Small intestine (tissue), 7 donors: ENCODE results near the gene USP43. TPM values are rescaled to one million over a fixed set of nuclear protein-coding genes. Genes with fewer than 3 reads are reported as not detected.
A peak's percentile ranks its signal among the peaks of the same experiment; 100 is the strongest.

ENCODE experiments used
- DNase-seq, 2 donors: peaks; one replicate each; pipeline versions ENCODE4 v3.0.0 to v3.0.0-alpha.2; 2013
- FAIRE-seq: peaks from 2 replicates; lab custom pipeline; 2012; peaks lifted over from hg19 to GRCh38; lab: Jason Lieb, UNC
- H3K27ac ChIP-seq, 3 donors: one replicate each; pipeline ENCODE4 v1.5.1; 2013; ENCODE audit warnings: low read length in 2 of 3, mild to moderate bottlenecking in 2 of 3, control low read depth in 1 of 3, inconsistent platforms in 1 of 3, low read depth in 1 of 3, moderate library complexity in 1 of 3
- H3K27me3 ChIP-seq, 3 donors: one replicate each; pipeline ENCODE4 v1.6.1; 2013; ENCODE audit warnings: low read length in 3 of 3, inconsistent platforms in 1 of 3; ENCODE audit not compliant: control insufficient read depth in 3 of 3, insufficient read depth in 3 of 3
- H3K36me3 ChIP-seq, 3 donors: one replicate each; pipeline ENCODE4 v1.6.1; 2013; ENCODE audit warnings: low read length in 3 of 3, inconsistent platforms in 1 of 3, low read depth in 1 of 3, mild to moderate bottlenecking in 1 of 3, moderate library complexity in 1 of 3; ENCODE audit not compliant: control insufficient read depth in 3 of 3, insufficient read depth in 2 of 3
- H3K4me1 ChIP-seq, 3 donors: one replicate each; pipeline ENCODE4 v1.6.1; 2013; ENCODE audit warnings: low read length in 2 of 3, inconsistent platforms in 1 of 3, low read depth in 1 of 3, mild to moderate bottlenecking in 1 of 3, moderate library complexity in 1 of 3; ENCODE audit not compliant: control insufficient read depth in 3 of 3, insufficient read depth in 2 of 3
- H3K4me3 ChIP-seq, 3 donors: one replicate each; pipeline ENCODE4 v1.5.1; 2013; ENCODE audit warnings: low read length in 3 of 3, control low read depth in 1 of 3, inconsistent platforms in 1 of 3, low read depth in 1 of 3, mild to moderate bottlenecking in 1 of 3, moderate library complexity in 1 of 3
- H3K9me3 ChIP-seq, 2 donors: one replicate each; pipeline ENCODE4 v1.6.1; 2013; ENCODE audit warnings: low read depth in 1 of 2, low read length in 1 of 2; ENCODE audit not compliant: control insufficient read depth in 2 of 2, insufficient read depth in 1 of 2
- WGBS, 3 donors: extraction: QIAGEN DNeasy Blood & Tissue Kit; methylation state at CpG; one replicate each; pipeline ENCODE4 v1.1.7; 2013; 5-methylcytosine and 5-hydroxymethylcytosine counted together
- polyA plus RNA-seq, 4 donors: library from polyadenylated mRNA; stranded (reverse) in 3 of 4; unstranded in 1 of 4; fragments of 200-250 nt in 3 of 4; fragments of 120-200 nt in 1 of 4; gene quantifications; one replicate each; pipeline versions ENCODE4 v1.2.1 to v1.2.3, GENCODE V29; 2013
- donor health status: healthy with polysubstance abuse.
- donor health status: control.
- donor health status: control.
- donor health status: Bipolar disorder and iron deficiency.
- donor health status: healthy.

USP43 gene
- polyA plus RNA-seq, 4 donors, result 4.5 to 16.1 (median 8.3) TPM

DNA sequence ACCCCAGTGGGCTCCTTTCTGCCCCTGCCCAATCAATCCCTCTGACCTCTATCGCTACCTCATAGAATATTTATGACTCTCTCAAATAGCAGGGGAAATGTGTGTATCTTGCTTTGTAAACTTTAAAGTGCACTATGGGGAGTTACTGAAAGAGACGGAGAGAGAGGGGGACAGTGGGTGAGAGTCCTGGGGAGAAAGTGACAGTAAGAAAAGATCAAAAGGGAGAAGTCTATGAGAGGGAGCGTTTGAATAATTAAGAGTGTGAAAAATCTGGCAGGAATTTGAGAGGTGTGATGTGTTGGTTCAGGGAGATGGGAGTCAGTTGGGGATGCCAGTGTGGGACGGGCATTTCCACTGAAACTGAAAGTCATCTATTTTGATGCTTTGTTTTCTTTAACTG lies 32.6 kb downstream of the USP43 start:
- DNase-seq (no peak), FAIRE-seq (no peak)
- no peak overlapping the region for H3K4me3 ChIP-seq
- H3K36me3 ChIP-seq, result peaks cover 0 to 17% (median 0%) of the 10 kb centered on the region in 3 donors
- no peaks in the 10 kb centered on the region for H3K27me3 ChIP-seq
- 79 to 93% (median 89%) methylated on average over 4 of the region's 4 CpGs for WGBS, 3 donors
- H3K27ac ChIP-seq, result no peak overlapping the region
- H3K9me3 ChIP-seq, result peaks cover 0 to 8% of the 10 kb centered on the region in 2 donors
- no peaks in the 10 kb centered on the region for H3K4me1 ChIP-seq

DNA sequence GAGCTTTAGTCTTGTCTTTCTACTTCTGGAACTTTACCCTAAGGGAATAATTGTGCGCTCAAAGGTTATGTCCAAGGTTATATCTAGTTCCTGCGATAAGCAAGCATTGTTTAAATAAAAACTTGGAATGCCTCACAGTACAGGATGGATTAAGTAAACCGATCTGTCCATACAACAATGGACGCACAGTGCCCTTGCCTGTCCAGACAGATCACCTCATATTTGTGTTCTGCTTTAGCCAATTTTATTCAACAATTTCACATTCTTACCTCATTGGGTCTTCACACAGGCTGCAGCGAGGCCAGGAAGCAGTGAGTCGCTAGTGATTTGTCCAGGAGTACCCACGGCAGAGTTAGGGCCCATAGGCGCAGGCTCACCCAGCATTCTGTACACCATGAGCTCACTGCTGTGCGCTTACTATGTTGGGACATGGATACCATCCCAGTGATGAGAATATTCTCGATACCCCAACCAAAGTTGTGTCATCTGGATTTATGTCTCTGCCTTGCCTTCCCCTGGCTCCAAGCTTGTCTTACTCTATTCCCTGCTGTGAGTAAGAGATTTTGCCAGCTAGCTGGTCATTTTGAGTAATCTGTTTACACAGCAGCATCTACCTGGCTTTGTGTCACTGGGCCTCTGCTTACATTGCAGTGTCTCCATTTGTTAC lies 39.8 kb downstream of the USP43 start:
- no peak for FAIRE-seq

GRCh38 chr17:9693755-9694154 lies 48.4 kb downstream of the USP43 start:
- H3K9me3 ChIP-seq, result no peaks in the 10 kb centered on the region
- FAIRE-seq (no peak), DNase-seq (no peak)
- H3K27me3 ChIP-seq, result no peaks in the 10 kb centered on the region
- H3K4me3 ChIP-seq, result no peak overlapping the region
- WGBS, 3 donors, result 88 to 94% (median 88%) methylated on average over 7 of the region's 7 CpGs
- no peaks in the 10 kb centered on the region for H3K4me1 ChIP-seq
- no peak overlapping the region for H3K27ac ChIP-seq
- peaks cover 0 to 13% (median 6%) of the 10 kb centered on the region in 3 donors for H3K36me3 ChIP-seq

More for the DNA sequence above, 39.8 kb downstream of the USP43 start:
- peaks cover 0 to 2% (median 0%) of the 10 kb centered on the region in 3 donors for H3K27me3 ChIP-seq
- no peaks in the 10 kb centered on the region for H3K4me1 ChIP-seq
- peaks cover 0 to 12% (median 9%) of the 10 kb centered on the region in 3 donors for H3K36me3 ChIP-seq
- WGBS, 3 donors, result 84 to 85% (median 84%) methylated on average over 10 of the region's 10 CpGs
- H3K4me3 ChIP-seq, result no peak overlapping the region
- H3K9me3 ChIP-seq, result peaks cover 0 to 5% of the 10 kb centered on the region in 2 donors
- H3K27ac ChIP-seq, result no peak overlapping the region
- no peak for DNase-seq

- Histone ChIP-seq H3K9me3 (no peaks in the 10 kb centered on the region), H3K36me3 (peaks cover 0 to 19% (median 18%) of the 10 kb centered on the region in 3 donors), H3K4me3 (no peak overlapping the region), H3K27ac (no peak overlapping the region), H3K27me3 (no peaks in the 10 kb centered on the region), H3K4me1 (no peaks in the 10 kb centered on the region)
- FAIRE-seq (no peak), DNase-seq (peak; percentile 8)
- 80 to 87% (median 86%) methylated on average over 12 of the region's 12 CpGs for WGBS, 3 donors
Measured at GRCh38 chr17:9696279-9697044, 51.1 kb downstream of the USP43 start.

DNA sequence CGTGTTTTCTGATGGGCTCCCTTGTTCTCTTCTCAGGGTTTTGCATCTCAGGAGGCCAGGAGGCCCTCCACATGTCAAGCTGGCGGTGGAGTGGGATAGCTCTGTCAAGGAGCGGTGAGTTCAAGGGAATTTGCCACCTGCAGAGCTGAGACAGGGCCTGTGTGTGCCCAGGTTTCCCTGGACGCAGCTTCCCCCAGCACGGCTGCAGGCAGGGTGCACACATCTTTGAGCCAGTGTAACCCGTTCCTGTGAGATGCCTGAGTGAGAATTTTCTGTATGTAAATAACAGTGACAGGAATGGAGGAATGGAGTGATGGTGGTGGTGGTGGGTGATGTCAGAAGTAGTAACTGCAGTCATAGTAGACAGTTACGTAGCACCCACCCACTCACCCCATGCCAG lies 54.8 kb downstream of the USP43 start:
- Histone ChIP-seq H3K27me3 (no peaks in the 10 kb centered on the region), H3K4me3 (no peak overlapping the region), H3K4me1 (no peaks in the 10 kb centered on the region), H3K27ac (no peak overlapping the region), H3K36me3 (peaks cover 0 to 28% (median 12%) of the 10 kb centered on the region in 3 donors), H3K9me3 (no peaks in the 10 kb centered on the region)
- 90 to 96% (median 91%) methylated on average over 7 of the region's 7 CpGs for WGBS, 3 donors
- DNase-seq, result no peak
- FAIRE-seq, result no peak

DNA sequence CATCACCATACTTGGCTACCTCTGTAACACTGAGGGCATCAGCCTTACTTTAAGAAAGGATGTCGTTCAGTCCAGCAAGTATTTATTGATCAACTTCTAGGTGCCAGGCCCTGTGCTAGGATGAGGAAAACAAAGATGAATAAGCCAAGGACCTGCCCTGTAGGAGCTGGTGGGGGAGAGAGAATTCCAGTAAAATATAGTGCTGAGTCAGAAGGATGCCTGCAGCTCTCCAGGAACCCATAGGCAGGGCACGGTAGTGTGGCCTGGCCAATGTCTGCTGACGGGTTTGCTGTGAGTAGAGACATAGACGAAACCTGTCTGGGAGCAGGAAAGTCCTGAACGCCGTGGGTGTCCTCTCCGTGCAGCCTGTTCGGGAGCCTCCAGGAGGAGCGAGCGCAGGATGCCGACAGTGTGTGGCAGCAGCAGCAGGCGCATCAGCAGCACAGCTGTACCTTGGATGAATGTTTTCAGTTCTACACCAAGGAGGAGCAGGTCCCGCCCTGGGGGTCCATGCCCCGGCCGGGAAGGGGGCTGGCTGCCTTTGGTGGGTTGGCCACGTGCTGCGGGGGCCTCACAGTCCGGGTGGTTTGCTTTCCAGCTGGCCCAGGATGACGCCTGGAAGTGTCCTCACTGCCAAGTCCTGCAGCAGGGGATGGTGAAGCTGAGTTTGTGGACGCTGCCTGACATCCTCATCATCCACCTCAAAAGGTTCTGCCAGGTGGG lies 55.6 kb downstream of the USP43 start:
- Histone ChIP-seq H3K27ac (no peak overlapping the region), H3K36me3 (peaks cover 0 to 28% (median 12%) of the 10 kb centered on the region in 3 donors), H3K4me1 (no peaks in the 10 kb centered on the region), H3K9me3 (no peaks in the 10 kb centered on the region), H3K27me3 (no peaks in the 10 kb centered on the region), H3K4me3 (no peak overlapping the region)
- 78 to 93% (median 89%) methylated on average over 20 of the region's 20 CpGs for WGBS, 3 donors
- DNase-seq (no peak), FAIRE-seq (no peak)

- Histone ChIP-seq H3K27me3 (no peaks in the 10 kb centered on the region), H3K4me1 (no peaks in the 10 kb centered on the region), H3K36me3 (peaks cover 0 to 28% (median 6%) of the 10 kb centered on the region in 3 donors), H3K27ac (no peak overlapping the region), H3K9me3 (no peaks in the 10 kb centered on the region), H3K4me3 (no peak overlapping the region)
- FAIRE-seq (no peak), DNase-seq (no peak)
- 79 to 89% (median 88%) methylated on average over 9 of the region's 9 CpGs for WGBS, 3 donors
Measured at GRCh38 chr17:9702482-9702881, 57.2 kb downstream of the USP43 start.
